Tibial artery (tissue), 4 donors: ENCODE results near the gene USP35.
A peak's percentile ranks its signal among the peaks of the same experiment; 100 is the strongest.

Source experiments
- DNase-seq, 2 donors: peaks; one replicate each; pipeline ENCODE4 v3.0.0-alpha.2; 2019
- H3K27ac ChIP-seq, 2 donors: fragments of 200-600 bp; sonication (generic) in 1 of 2; 1 replicate in 1 of 2; 2 replicates in 1 of 2; pipeline ENCODE4 v1.5.1; 2018 to 2019; ENCODE audit warnings: mild to moderate bottlenecking in 1 of 2
- H3K27me3 ChIP-seq, 2 donors: fragments of 200-600 bp; sonication (generic) in 1 of 2; one replicate each; pipeline versions ENCODE4 v1.5.1 to v1.6.0; 2016 to 2019
- H3K36me3 ChIP-seq, 3 donors: fragments of 200-600 bp; sonication (generic) in 2 of 3; one replicate each; pipeline ENCODE4 v1.5.1; 2016 to 2019; ENCODE audit warnings: mild to moderate bottlenecking in 2 of 3
- H3K4me1 ChIP-seq, 4 donors: fragments of 200-600 bp; sonication (generic) in 2 of 4; 1 replicate in 3 of 4; 2 replicates in 1 of 4; pipeline ENCODE4 v1.5.1; 2016 to 2019
- H3K4me3 ChIP-seq, 2 donors: fragments of 200-600 bp; sonication (generic) in 1 of 2; 1 replicate in 1 of 2; 2 replicates in 1 of 2; pipeline ENCODE4 v1.5.1; 2018 to 2019; ENCODE audit warnings: mild to moderate bottlenecking in 2 of 2
- H3K9me3 ChIP-seq, 3 donors: fragments of 200-600 bp; sonication (generic) in 1 of 3; one replicate each; pipeline ENCODE4 v1.5.1; 2016 to 2019
- intact Hi-C: fragments of 100-400 bp; cut with DNase I; formaldehyde crosslinking; loops from one replicate; pipeline ENCODE4 v1.15.0; 2023; ENCODE audit warnings: low total_unique reads
- TF ChIP-seq, protein P1 (sequence below), 2 experiments: fragments of 200-600 bp in 1 of 2; fragments of 450-650 bp in 1 of 2; IDR thresholded peaks; one replicate each; pipeline ENCODE4 v1.5.1; 2017 to 2019; ENCODE audit warnings: antibody characterized with exemption in 2 of 2, mild to moderate bottlenecking in 1 of 2, moderate library complexity in 1 of 2

The USP35 gene

DNA sequence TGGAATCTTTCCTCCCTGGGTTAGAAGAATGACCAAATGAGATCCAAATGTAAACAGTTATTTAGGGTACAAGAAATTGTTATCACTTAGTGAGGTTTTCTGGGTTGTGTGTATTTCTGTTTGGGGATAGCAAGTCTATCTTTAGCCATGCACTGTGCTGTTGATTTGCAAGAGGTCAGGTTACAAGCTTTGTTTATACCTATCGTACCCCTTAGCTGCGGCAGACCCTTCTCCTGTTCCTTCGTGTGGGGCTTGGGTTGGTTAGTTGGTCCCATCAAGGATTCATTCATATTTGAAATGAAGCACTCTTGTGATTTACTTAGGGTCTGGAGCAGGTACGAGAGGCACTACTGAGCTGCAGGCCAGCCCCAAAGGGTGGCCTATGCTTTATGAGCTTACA, 72.6 kb downstream of the USP35 start:
- H3K4me1 ChIP-seq: peaks cover 0 to 30% (median 9%) of the 10 kb centered on the region in 4 donors
- DNase-seq: no peak
- no peak overlapping the region for H3K4me3 ChIP-seq
- H3K36me3 ChIP-seq: no peaks in the 10 kb centered on the region
- H3K27me3 ChIP-seq: no peaks in the 10 kb centered on the region
- no peak overlapping the region for H3K27ac ChIP-seq
- H3K9me3 ChIP-seq: no peaks in the 10 kb centered on the region
- TF ChIP-seq, protein P1, sequence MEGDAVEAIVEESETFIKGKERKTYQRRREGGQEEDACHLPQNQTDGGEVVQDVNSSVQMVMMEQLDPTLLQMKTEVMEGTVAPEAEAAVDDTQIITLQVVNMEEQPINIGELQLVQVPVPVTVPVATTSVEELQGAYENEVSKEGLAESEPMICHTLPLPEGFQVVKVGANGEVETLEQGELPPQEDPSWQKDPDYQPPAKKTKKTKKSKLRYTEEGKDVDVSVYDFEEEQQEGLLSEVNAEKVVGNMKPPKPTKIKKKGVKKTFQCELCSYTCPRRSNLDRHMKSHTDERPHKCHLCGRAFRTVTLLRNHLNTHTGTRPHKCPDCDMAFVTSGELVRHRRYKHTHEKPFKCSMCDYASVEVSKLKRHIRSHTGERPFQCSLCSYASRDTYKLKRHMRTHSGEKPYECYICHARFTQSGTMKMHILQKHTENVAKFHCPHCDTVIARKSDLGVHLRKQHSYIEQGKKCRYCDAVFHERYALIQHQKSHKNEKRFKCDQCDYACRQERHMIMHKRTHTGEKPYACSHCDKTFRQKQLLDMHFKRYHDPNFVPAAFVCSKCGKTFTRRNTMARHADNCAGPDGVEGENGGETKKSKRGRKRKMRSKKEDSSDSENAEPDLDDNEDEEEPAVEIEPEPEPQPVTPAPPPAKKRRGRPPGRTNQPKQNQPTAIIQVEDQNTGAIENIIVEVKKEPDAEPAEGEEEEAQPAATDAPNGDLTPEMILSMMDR (IDR thresholded peaks at IDR 0.05): no peak
- intact Hi-C loops: no loop called here

DNA sequence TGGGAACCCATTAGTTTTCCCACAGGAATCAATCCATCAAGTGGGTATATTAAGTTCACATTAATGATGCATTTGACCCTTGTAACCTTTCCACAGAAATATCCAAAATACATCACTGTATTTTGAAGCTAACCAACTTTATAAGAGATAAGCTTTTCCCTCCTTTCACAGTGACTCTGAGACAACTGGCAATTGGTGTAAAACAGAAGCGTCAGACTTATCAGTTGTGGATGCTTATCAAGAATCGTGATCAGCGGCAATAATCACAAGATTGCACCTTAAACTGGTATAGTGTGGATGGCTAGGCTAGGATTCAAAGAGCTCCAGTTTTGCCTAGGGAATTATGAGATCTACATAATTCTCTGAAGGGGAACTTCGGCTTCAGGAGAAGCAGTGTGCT, 73.1 kb downstream of the USP35 start:
- no peak overlapping the region for H3K4me3 ChIP-seq
- no peaks in the 10 kb centered on the region for H3K36me3 ChIP-seq
- TF ChIP-seq, protein P1 (IDR thresholded peaks at IDR 0.05): no peak
- no peak overlapping the region for H3K27ac ChIP-seq
- intact Hi-C loops: no loop called here
- H3K9me3 ChIP-seq: no peaks in the 10 kb centered on the region
- no peaks in the 10 kb centered on the region for H3K27me3 ChIP-seq
- H3K4me1 ChIP-seq: peaks cover 0 to 30% (median 6%) of the 10 kb centered on the region in 4 donors
- DNase-seq: no peak

DNA sequence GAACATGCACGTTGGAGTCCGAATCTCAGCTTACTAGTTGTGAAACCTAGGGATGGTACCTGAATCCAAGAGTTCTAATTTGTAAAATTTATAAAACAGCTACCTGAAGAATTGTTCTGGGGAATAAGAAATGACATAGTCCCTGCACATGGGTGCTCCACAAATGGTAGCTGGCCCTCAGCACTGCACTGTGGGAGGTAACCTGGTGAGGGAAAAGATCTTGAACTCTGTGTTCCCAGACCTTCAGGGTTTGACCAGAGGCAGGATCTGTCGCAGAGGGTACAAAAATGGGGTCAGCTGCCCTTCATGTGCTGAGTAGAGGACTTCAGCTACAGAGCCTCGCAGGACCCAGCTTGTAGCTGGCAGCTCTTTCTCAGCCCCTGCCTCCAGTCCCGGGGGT, 73.5 kb downstream of the USP35 start:
- H3K27me3 ChIP-seq: no peaks in the 10 kb centered on the region
- no peak for DNase-seq
- intact Hi-C loops: no loop called here
- no peaks in the 10 kb centered on the region for H3K36me3 ChIP-seq
- H3K27ac ChIP-seq: peak overlapping the region in 1 of 2 donors; percentile 10
- TF ChIP-seq, protein P1 (IDR thresholded peaks at IDR 0.05): no peak
- peaks cover 0 to 30% (median 5%) of the 10 kb centered on the region in 4 donors for H3K4me1 ChIP-seq
- no peak overlapping the region for H3K4me3 ChIP-seq
- no peaks in the 10 kb centered on the region for H3K9me3 ChIP-seq

DNA sequence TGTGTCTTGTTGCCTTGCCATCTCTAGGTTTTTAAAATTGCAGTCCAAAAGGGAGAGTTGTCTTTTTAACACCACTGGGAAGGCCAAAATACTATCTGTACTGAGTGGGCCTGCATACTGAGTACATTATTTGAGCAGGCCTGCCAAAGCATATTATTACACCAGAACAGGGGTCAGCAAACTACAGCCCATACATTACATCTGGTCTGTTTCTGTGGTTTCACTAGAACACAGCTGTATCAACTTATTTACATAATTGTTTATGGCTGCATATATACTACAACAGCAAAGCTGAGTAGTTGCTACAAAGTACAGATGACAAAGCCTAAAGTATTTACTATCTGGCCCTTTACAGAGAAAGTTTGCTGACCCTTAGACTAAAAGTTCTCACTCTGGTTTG, 74.0 kb downstream of the USP35 start:
- Histone ChIP-seq H3K4me3 (no peak overlapping the region), H3K27me3 (no peaks in the 10 kb centered on the region), H3K36me3 (no peaks in the 10 kb centered on the region), H3K9me3 (no peaks in the 10 kb centered on the region), H3K27ac (peak overlapping the region in 1 of 2 donors; percentile 10), H3K4me1 (peaks cover 0 to 30% (median 3%) of the 10 kb centered on the region in 4 donors)
- DNase-seq: no peak
- TF ChIP-seq, protein P1 (IDR thresholded peaks at IDR 0.05): no peak
- intact Hi-C loops: no loop called here
